HG02884 (cell line): ENCODE measurements around the gene MACC1.

Source experiments
- ATAC-seq: cut with Tn5 transposase; IDR thresholded peaks from one replicate; pipeline ENCODE4 v1.9.1; 2021; ENCODE audit warnings: mild to moderate bottlenecking, moderate library complexity; ENCODE audit not compliant: unreplicated experiment

MACC1 gene, protein sequence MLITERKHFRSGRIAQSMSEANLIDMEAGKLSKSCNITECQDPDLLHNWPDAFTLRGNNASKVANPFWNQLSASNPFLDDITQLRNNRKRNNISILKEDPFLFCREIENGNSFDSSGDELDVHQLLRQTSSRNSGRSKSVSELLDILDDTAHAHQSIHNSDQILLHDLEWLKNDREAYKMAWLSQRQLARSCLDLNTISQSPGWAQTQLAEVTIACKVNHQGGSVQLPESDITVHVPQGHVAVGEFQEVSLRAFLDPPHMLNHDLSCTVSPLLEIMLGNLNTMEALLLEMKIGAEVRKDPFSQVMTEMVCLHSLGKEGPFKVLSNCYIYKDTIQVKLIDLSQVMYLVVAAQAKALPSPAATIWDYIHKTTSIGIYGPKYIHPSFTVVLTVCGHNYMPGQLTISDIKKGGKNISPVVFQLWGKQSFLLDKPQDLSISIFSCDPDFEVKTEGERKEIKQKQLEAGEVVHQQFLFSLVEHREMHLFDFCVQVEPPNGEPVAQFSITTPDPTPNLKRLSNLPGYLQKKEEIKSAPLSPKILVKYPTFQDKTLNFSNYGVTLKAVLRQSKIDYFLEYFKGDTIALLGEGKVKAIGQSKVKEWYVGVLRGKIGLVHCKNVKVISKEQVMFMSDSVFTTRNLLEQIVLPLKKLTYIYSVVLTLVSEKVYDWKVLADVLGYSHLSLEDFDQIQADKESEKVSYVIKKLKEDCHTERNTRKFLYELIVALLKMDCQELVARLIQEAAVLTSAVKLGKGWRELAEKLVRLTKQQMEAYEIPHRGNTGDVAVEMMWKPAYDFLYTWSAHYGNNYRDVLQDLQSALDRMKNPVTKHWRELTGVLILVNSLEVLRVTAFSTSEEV

DNA sequence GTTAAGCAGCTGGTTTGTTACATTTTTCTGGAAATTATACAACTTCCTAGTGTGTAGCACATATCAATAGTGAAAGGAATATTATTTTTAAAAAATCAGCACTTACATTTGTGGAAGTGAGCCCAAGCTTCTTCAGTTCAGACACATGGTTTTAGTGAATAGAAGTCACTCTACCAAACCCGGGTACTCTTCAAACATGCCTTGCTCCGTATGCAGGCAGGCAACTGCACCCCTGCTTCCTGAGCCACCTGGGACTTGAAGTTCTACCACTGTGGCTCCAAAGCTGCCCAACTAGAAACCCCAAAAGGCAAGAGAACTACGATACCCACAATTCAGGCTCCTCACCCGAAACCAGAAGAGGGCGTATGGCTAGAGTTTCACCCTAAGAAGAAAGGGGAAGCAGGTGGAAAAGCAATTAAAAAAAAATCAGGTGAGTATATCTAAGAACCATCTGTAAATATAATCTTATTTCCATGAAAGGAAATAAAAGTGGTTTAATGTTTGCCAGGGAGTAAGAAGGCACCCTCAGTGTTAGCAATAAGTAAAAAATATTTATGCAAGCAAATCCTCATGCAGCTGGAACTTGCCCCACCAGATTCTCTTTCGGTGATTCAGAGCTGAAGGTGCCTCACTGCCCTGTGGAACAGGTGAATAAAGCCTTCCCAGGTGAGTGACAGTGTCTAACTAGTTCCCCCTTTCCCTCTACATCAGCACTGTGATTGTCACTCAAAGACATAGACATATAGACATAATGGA is at the start of gene MACC1:
TSS of gene MACC1 (minus strand) at position 192 of the 756 bp plus-strand sequence. CDS start 55,522 bp downstream, outside the sequence.
- peak; percentile 39 for ATAC-seq

GRCh38 chr7:20264623-20265022 is 47.4 kb upstream of the MACC1 start:
- no peak for ATAC-seq

DNA sequence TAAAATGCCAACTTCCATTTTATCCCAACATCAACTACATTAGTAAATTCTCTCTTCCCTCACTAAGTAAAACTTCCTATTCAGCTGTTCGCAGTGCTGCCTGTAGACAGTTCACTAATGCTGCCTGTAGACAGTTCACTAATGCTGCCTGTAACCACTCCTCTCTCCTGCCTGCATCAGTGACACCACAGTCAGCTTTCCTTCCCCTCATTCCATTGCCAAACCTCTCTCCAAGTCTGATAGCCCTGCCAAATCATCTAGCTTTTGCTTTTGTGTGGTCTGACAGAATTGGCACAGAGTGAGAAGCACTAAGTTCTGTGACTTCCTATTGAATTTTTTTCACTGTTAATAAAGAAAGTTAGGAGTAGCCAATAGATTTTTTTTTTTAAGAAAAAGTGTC is 43.0 kb upstream of the MACC1 start:
- ATAC-seq: no peak

DNA sequence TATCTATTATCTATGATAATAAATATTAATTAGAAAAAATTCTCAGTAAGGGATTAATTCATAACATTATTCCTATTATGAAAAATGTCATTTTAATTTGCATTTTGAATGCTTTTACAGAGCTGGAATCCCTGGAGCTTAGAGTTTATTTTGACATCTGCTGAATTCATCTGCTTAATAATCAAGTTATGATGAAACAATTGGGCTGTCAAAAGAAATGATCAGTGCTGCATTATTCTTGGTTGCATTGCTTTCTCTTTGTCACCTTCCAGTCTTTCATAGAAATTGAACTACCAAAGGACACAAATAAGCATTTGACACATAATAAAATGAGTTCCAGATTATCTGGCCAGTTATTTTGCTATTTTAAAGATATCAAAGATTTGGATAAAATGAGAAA is 40.0 kb upstream of the MACC1 start:
- no peak for ATAC-seq

GRCh38 chr7:20249920-20250319 is 32.7 kb upstream of the MACC1 start:
- no peak for ATAC-seq

DNA sequence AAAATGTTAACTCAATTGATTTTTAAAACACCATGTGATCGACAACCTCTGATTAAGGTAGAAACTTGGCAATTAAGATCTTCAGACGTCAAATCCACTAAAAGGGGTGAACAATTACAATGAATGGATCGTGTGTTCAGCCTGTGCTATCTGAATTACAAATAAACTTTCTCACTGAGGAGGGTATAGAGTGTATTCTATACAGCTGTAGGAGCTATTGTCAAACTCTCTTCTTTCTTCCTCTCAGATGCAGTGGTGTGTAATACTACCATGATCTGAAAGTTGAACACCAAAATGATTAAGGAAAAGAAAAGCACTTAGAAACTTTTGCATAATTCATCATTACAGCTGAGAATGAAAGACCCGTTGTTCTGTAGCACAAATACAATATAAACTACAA is 32.2 kb upstream of the MACC1 start:
- no peak for ATAC-seq

GRCh38 chr7:20246236-20246635 is 29.1 kb upstream of the MACC1 start:
- no peak for ATAC-seq

- ATAC-seq: no peak
Observed at GRCh38 chr7:20244334-20245120, 27.3 kb upstream of the MACC1 start.

GRCh38 chr7:20241911-20242261 is 24.7 kb upstream of the MACC1 start:
- peak; percentile 21 for ATAC-seq

- no peak for ATAC-seq
Observed at GRCh38 chr7:20241194-20241910, 24.2 kb upstream of the MACC1 start.

DNA sequence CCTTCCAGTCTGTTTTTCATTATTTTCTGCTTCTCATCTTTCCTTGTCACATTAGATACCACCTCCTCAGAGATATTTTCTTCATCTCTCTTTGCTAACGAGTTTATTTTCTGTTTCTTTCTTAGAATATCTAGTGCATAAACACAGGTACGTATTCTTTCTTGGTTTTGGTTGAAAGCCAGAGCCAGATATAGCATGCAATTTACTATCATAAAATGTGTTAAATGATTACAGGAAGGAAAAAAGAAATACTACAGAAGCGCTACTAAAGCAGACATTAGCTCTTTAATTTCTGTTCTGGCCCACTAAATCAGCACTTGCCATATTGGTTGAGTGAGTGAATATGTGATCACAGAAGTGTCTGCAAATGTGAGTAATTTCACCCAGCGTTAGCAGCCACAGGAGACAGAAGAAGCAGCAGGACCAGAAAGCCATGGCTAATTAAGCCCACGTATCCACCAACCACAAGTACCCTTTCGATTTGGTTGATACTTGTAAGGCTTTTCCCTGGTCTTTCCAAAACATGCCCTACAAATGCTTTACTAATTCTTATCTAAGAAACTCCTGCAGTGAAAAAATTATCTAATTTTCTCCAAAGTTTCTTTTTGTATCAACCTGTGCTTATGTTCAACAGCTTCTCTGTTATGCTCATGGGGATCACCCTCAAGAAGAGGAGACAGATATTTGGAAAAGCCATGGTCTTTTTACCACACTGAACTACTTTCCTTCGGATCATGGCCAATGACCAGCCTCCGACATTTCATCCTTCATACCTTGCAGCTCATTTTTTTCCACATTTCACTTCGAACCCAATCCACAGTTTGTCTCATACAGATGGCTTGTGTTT is 23.1 kb upstream of the MACC1 start:
- ATAC-seq: peak; percentile 50

DNA sequence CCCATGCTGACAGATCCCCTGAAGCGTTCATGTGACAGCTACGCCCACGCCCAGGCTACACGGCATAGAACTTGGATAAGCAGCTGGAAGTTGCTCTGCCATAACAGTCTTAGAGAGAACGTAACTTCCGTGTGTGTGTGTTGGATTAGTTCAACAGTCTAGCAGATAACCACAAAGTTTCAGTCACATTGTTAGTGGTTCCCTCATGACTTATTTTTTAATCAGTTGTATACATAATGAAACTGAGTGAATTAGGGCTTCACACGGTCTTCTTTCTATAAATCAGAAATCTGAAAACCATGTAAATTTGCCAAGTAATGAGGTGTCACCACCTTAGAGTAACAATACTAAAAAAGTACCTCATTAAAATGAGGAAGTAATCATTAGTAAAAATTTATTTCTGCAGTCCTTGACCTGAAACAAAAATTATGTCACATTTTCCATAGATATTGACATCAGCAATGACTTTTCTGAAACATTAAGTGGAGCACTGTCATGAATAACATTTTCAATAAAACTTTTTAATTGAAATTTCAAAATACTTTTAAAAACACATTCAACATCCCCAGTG is 21.7 kb upstream of the MACC1 start:
- ATAC-seq: peak; percentile 83

- no peak for ATAC-seq
Observed at GRCh38 chr7:20238194-20238753, 21.1 kb upstream of the MACC1 start.

DNA sequence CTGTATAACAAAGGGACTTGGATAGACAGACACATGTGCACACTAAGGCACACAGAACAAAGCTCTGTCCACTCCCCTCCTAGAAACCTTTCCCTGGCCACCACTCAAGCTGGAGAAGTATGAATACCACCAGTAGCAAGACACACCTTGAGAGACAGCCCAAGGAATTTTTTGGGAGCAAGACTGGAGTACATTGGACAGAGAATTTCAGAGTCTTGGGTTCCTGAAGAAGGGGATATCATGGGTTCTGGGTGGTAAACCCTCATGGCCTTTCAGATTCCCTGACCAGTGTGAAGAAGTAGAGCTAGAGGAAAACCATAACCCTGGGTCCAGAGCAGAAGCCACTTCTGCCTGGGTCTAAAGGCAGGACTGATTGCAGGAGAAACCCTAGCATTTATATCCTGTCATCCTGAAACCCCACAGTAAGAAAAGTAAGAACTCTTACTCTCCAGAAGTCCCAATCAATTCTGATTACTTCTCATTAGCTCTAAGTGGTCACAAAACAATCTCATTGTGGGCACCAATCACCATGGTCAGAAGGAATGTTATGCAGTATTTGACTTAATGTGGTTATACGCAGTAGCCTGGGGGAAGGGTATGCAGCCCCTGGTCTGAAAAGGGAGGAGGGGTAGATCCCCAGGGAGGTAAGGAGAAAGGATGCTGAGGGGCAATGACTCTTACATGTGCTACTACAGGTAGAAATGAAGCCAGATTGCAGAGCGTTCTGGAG is 20.4 kb upstream of the MACC1 start:
- ATAC-seq: no peak

DNA sequence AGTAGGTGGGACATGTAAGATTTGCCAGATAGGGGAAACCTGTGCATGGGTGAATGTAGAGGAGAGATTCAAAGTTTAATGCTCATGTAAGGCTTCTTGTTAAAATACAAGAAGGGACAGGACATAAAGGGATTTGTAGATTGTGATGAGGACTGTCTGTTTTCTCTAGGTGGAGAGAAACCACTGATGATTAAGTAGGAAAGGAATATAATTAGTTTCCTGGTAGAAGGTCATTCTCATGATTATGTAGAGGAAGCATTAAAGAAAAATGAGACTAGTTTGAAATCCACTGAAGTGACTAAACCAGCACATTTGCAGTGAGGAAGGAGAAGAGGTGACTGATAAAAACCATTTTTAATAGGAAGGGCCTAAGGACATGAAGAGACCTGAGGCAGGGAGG is 19.6 kb upstream of the MACC1 start:
- no peak for ATAC-seq

- ATAC-seq: no peak
Observed at GRCh38 chr7:20236043-20236442, 18.9 kb upstream of the MACC1 start.

GRCh38 chr7:20235288-20235687 is 18.1 kb upstream of the MACC1 start:
- no peak for ATAC-seq

- no peak for ATAC-seq
Observed at GRCh38 chr7:20233362-20233761, 16.2 kb upstream of the MACC1 start.
